ENCODE measurements around the gene SHB. TPM values are rescaled to one million over a fixed set of nuclear protein-coding genes. Genes with fewer than 3 reads are reported as not detected.

The SHB gene
- total RNA-seq, 2 experiments from 2014 or later: 2.8 to 3.2 TPM

GRCh38 chr9:37990404-37991015 lies 78.5 kb downstream of the SHB start:
- Mint-ChIP-seq H3K36me3 (ENCODE audit: low read depth) (no peaks in the 10 kb centered on the region), H3K9me3 (no peaks in the 10 kb centered on the region), H3K4me3 (no peak overlapping the region), H3K4me1 (ENCODE audit: low read depth) (peaks cover 20% of the 10 kb centered on the region), H3K27me3 (no peaks in the 10 kb centered on the region), H3K27ac (no peak overlapping the region)
- no peak for TF ChIP-seq CTCF (IDR thresholded peaks at IDR 0.05)
- ChIA-PET CTCF (no interaction called here), POLR2A (interaction anchor here (0.5 to 1.4 kb wide), 2 partner anchors 9 to 48 kb away, joined by 3 to 4 read pairs; no protein-coding TSS in a partner anchor)
- DNase-seq: no peak
- intact Hi-C loops (cut with micrococcal nuclease): no loop called here
- ATAC-seq: no peak

- H3K36me3 Mint-ChIP-seq (ENCODE audit: low read depth): no peaks in the 10 kb centered on the region
- H3K27ac Mint-ChIP-seq: no peak overlapping the region
- intact Hi-C loops (cut with micrococcal nuclease): no loop called here
- POLR2A ChIA-PET: interaction anchor here (1.4 kb wide), 1 partner anchor 8 kb away, joined by 3 read pairs; no protein-coding TSS in a partner anchor
- ATAC-seq (no peak), DNase-seq (no peak)
- no peak overlapping the region for H3K4me3 Mint-ChIP-seq
- no peak for TF ChIP-seq CTCF (IDR thresholded peaks at IDR 0.05)
- H3K4me1 Mint-ChIP-seq (ENCODE audit: low read depth): peaks cover 13% of the 10 kb centered on the region
- H3K27me3 Mint-ChIP-seq: no peaks in the 10 kb centered on the region
- H3K9me3 Mint-ChIP-seq: no peaks in the 10 kb centered on the region
- CTCF ChIA-PET: no interaction called here
Observed at GRCh38 chr9:37989701-37990100, 79.3 kb downstream of the SHB start.

GRCh38 chr9:37988602-37989001 lies 80.4 kb downstream of the SHB start:
- ChIA-PET POLR2A (interaction anchor here (0.6 to 0.7 kb wide), 2 partner anchors 117 to 838 kb away, joined by 3 to 4 read pairs; no protein-coding TSS in a partner anchor), CTCF (no interaction called here)
- TF ChIP-seq CTCF (IDR thresholded peaks at IDR 0.05): no peak

GRCh38 chr9:37988041-37988440 lies 81.0 kb downstream of the SHB start:
- no peak for TF ChIP-seq CTCF (IDR thresholded peaks at IDR 0.05)
- H3K4me1 Mint-ChIP-seq (ENCODE audit: low read depth): peaks cover 6% of the 10 kb centered on the region

More at GRCh38 chr9:37988602-37989001, 80.4 kb downstream of the SHB start:
- Mint-ChIP-seq H3K4me3 (no peak overlapping the region), H3K9me3 (no peaks in the 10 kb centered on the region), H3K36me3 (ENCODE audit: low read depth) (no peaks in the 10 kb centered on the region), H3K4me1 (ENCODE audit: low read depth) (peaks cover 8% of the 10 kb centered on the region), H3K27ac (no peak overlapping the region), H3K27me3 (no peaks in the 10 kb centered on the region)
- intact Hi-C loops (cut with micrococcal nuclease): no loop called here
- DNase-seq: no peak
- no peak for ATAC-seq

GRCh38 chr9:37987467-37987981 lies 81.5 kb downstream of the SHB start:
- Mint-ChIP-seq H3K36me3 (ENCODE audit: low read depth) (no peaks in the 10 kb centered on the region), H3K4me1 (ENCODE audit: low read depth) (peaks cover 3% of the 10 kb centered on the region), H3K27ac (no peak overlapping the region), H3K27me3 (no peaks in the 10 kb centered on the region), H3K4me3 (no peak overlapping the region), H3K9me3 (no peaks in the 10 kb centered on the region)
- no peak for TF ChIP-seq CTCF (IDR thresholded peaks at IDR 0.05)
- ChIA-PET CTCF (no interaction called here), POLR2A (interaction anchor here (0.8 to 1.1 kb wide), 2 partner anchors 18 to 26 kb away, joined by 3 read pairs; no protein-coding TSS in a partner anchor)
- ATAC-seq (no peak), DNase-seq (no peak)
- intact Hi-C loops (cut with micrococcal nuclease): no loop called here

More at GRCh38 chr9:37988041-37988440, 81.0 kb downstream of the SHB start:
- Mint-ChIP-seq H3K36me3 (ENCODE audit: low read depth) (no peaks in the 10 kb centered on the region), H3K9me3 (no peaks in the 10 kb centered on the region), H3K4me3 (no peak overlapping the region), H3K27me3 (no peaks in the 10 kb centered on the region), H3K27ac (no peak overlapping the region)
- CTCF ChIA-PET: no interaction called here
- POLR2A ChIA-PET: no interaction called here
- ATAC-seq (no peak), DNase-seq (no peak)
- intact Hi-C loops (cut with micrococcal nuclease): no loop called here
